Ishikawa (cell line): ENCODE results near the gene MYO7B.

Experiments
- CEBPB ChIP-seq: IDR thresholded peaks from 2 replicates; pipeline ENCODE4 v1.6.1; 2012
- CREB1 ChIP-seq: IDR thresholded peaks from 2 replicates; pipeline ENCODE4 v1.6.1; 2012; ENCODE audit warnings: low read depth
- EGR1 ChIP-seq: IDR thresholded peaks from 2 replicates; pipeline ENCODE4 v1.6.1; 2012
- EP300 ChIP-seq: IDR thresholded peaks from 2 replicates; pipeline ENCODE4 v1.6.1; 2012; ENCODE audit warnings: borderline replicate concordance
- FOXM1 ChIP-seq: IDR thresholded peaks from 2 replicates; pipeline ENCODE4 v1.6.1; 2012; ENCODE audit warnings: low read depth, borderline replicate concordance
- NFIC ChIP-seq: IDR thresholded peaks from 2 replicates; pipeline ENCODE4 v1.6.1; 2012
- RAD21 ChIP-seq: IDR thresholded peaks from 2 replicates; pipeline ENCODE4 v1.6.1; 2012; ENCODE audit warnings: low read depth
- TAF1 ChIP-seq: IDR thresholded peaks from 2 replicates; pipeline ENCODE4 v1.6.1; 2012; ENCODE audit warnings: low read depth, mild to moderate bottlenecking
- TCF12 ChIP-seq: IDR thresholded peaks from 2 replicates; pipeline ENCODE4 v1.6.1; 2012; ENCODE audit warnings: low read depth
- TEAD4 ChIP-seq: IDR thresholded peaks from 2 replicates; pipeline ENCODE4 v1.6.1; 2012
- YY1 ChIP-seq: IDR thresholded peaks from 2 replicates; pipeline ENCODE4 v1.6.1; 2012; ENCODE audit warnings: low read depth
- ZBTB7A ChIP-seq: IDR thresholded peaks from 2 replicates; pipeline ENCODE4 v1.6.1; 2012; ENCODE audit warnings: low read depth
- TF ChIP-seq, protein P1 (sequence below): IDR thresholded peaks from 2 replicates; pipeline ENCODE4 v1.6.1; 2012
- TF ChIP-seq, protein P2 (sequence below): IDR thresholded peaks from 2 replicates; pipeline ENCODE4 v1.6.1; 2012; ENCODE audit warnings: low read depth, mild to moderate bottlenecking
- TF ChIP-seq, protein P3 (sequence below): IDR thresholded peaks from 2 replicates; pipeline ENCODE4 v1.6.1; 2012

MYO7B gene

DNA sequence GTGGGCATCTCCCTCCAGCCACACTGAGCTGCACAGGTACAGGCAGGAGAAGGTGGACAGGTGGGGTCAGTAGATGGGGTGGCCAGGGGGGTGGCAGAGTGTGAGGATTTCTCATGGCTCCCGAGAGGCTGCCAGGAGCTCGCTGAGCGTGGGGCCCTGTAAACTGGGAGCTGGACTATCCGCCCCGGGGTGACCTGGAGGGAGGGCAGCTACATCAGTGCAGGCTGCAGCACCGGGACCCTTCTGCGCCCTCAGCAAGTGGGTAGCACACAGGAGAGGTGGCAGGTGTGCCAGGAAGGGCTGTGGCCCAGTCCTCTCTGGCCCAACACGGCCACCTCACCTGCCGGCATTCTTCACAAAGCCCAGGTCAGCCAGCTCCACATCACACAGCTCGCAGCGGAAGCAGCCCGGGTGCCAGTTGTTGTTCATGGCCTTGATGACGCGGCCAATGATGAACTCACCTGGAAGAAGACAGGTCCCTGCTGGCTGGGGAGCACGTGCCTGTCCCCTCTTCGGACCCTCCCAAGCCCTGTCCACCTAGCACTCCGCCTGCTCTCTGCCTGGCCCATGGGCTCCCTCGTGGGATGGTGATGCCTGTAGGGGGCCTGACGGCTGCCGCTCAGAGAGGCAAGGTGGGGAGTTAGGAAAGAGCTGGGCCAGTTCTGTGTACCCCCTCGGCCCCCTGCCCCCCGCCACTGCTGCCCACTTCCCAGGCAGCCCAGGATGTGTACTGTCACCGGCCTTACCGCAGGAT, 118.8 kb downstream of the MYO7B start:
- TF ChIP-seq YY1 (no peak), CEBPB (no peak), ZBTB7A (no peak)
- TF ChIP-seq, protein P1, sequence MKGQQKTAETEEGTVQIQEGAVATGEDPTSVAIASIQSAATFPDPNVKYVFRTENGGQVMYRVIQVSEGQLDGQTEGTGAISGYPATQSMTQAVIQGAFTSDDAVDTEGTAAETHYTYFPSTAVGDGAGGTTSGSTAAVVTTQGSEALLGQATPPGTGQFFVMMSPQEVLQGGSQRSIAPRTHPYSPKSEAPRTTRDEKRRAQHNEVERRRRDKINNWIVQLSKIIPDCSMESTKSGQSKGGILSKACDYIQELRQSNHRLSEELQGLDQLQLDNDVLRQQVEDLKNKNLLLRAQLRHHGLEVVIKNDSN = no peak

DNA sequence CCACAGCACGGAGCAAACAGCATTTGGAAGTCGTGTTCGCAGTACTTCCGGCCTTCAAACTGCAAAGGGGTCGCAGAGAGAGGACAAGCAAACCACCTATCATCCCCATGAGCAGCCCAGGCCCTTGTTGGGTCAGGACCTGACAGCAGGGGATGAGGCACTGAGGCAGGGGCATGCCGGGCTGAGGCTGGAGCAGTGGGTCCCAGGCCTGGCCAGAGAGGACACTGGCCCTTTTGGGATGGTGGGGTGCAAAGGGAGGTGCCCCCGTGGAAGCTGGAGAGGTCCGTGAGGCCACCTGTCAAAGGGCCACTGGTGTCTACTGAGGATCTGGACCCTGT, 119.3 kb downstream of the MYO7B start:
- TF ChIP-seq, protein P2, sequence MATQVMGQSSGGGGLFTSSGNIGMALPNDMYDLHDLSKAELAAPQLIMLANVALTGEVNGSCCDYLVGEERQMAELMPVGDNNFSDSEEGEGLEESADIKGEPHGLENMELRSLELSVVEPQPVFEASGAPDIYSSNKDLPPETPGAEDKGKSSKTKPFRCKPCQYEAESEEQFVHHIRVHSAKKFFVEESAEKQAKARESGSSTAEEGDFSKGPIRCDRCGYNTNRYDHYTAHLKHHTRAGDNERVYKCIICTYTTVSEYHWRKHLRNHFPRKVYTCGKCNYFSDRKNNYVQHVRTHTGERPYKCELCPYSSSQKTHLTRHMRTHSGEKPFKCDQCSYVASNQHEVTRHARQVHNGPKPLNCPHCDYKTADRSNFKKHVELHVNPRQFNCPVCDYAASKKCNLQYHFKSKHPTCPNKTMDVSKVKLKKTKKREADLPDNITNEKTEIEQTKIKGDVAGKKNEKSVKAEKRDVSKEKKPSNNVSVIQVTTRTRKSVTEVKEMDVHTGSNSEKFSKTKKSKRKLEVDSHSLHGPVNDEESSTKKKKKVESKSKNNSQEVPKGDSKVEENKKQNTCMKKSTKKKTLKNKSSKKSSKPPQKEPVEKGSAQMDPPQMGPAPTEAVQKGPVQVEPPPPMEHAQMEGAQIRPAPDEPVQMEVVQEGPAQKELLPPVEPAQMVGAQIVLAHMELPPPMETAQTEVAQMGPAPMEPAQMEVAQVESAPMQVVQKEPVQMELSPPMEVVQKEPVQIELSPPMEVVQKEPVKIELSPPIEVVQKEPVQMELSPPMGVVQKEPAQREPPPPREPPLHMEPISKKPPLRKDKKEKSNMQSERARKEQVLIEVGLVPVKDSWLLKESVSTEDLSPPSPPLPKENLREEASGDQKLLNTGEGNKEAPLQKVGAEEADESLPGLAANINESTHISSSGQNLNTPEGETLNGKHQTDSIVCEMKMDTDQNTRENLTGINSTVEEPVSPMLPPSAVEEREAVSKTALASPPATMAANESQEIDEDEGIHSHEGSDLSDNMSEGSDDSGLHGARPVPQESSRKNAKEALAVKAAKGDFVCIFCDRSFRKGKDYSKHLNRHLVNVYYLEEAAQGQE = no peak
- TF ChIP-seq ZBTB7A (no peak), EGR1 (no peak), RAD21 (no peak), TCF12 (no peak), YY1 (no peak), NFIC (no peak), CREB1 (no peak), TEAD4 (no peak), CEBPB (no peak), TAF1 (no peak), EP300 (no peak), FOXM1 (no peak)
- TF ChIP-seq, protein P1 = no peak
- TF ChIP-seq, protein P3, sequence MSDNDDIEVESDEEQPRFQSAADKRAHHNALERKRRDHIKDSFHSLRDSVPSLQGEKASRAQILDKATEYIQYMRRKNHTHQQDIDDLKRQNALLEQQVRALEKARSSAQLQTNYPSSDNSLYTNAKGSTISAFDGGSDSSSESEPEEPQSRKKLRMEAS = no peak

DNA sequence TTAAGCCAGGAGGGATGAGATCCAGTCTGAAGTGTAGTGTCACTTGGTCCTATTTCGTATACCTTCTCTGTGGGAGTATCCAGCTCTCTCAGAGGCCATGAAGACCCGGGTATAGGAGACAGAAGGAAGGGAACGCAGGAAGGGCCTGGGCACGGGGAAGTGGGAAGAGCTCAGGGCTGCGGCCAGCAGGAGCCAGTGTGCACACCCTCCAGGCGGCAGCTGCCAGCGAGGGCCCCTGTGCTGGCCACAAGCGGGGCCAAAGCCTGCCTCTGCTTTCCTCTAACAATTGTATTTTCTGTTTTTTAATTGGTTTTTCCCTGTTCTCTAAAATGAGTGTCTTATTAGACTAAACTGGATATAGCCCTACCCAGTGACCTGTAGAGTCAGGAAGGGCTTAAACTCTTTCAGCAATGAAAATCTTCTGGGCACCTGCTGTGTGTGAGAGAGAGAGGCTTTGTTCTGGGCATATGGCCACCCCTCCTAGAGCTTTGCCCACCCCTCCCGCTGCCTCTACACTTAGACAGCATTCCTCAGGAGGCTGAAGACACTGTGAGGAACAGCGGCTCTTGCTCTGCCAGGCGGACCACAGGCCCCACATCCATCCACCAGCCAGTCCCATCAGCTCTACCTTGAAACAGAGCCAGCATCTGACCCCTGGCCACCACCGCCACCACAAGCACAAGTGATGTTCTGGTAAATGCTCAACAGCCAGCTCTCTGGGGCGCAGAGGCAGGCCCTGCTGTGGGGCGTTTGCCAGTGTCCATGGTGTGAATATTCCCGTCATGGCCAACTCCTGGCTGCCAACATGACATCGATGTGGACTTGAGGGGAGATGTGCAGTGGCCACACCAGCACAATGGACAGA, 120.0 kb downstream of the MYO7B start:
- TF ChIP-seq FOXM1 (no peak), ZBTB7A (no peak), TAF1 (no peak)
- TF ChIP-seq, protein P3 = no peak

DNA sequence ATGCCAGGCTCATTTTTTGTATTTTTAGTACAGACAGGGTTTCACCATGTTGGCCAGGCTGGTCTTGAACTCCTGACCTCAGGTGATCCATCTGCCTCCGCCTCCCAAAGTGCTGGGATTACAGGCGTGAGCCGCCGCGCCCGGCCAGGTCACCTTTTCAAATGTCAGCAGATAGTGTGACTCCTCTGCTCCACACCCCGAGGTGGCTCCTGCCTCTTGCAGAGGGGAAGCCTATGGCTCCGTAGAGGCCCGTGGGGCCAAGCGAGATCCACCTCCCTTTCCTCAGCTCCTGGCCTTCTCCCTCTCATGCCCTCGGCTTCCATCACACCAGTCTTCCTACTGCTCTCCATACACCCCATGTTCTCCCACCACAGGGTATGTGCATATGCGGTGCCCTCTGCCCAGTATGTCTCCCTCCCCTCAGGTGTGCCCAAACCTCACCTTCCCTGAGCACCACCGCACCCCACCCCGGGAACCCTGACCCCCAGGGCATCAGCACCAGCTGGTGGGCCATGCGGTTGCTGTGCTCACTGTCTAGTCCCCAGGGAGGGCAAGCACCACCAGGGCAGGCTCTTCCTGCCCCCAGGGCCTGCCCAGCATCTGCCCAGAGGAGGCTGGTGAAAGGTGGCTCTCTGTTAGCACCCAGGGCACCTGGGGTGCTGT, 121.2 kb downstream of the MYO7B start:
- TF ChIP-seq, protein P1 = no peak
- TF ChIP-seq RAD21 (no peak), TAF1 (no peak), TCF12 (no peak), ZBTB7A (no peak), YY1 (no peak), CEBPB (no peak), FOXM1 (no peak), CREB1 (no peak), EGR1 (no peak), TEAD4 (no peak), NFIC (no peak), EP300 (no peak)
- TF ChIP-seq, protein P2 = no peak
- TF ChIP-seq, protein P3 = no peak

DNA sequence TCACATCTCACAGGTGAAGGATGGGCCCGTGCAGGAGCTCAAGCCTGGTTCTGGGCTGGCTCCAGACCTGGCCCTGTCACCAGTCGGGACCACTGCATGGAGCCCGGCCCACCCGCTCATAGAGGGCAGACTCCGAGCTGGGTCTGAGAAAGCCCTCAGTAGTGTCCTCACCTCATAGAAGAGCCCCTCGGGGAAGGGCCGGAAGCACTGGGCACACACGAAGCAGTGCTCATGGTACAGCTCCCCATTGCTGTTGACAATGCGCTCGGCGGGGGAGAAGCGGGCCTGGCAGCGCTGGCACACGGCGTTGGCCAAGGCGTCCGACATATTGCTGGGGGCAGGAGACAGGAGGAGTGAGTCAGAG, 121.7 kb downstream of the MYO7B start:
- TF ChIP-seq NFIC (no peak), FOXM1 (no peak), TCF12 (no peak), TAF1 (no peak)
